Peyer's patch (tissue), 4 donors: Measurements from ENCODE around the gene WFS1. TPM values are rescaled to one million over a fixed set of nuclear protein-coding genes. Genes with fewer than 3 reads are reported as not detected.

Experiments
- DNase-seq, 3 donors: peaks; one replicate each; pipeline ENCODE4 v3.0.0-alpha.2; 2017 to 2019
- H3K27ac ChIP-seq, 4 donors: fragments of 200-600 bp; sonication (generic); one replicate each; pipeline ENCODE4 v1.5.1; 2016 to 2019
- H3K27me3 ChIP-seq, 2 donors: fragments of 200-600 bp; sonication (generic); one replicate each; pipeline ENCODE4 v1.5.1; 2019
- H3K36me3 ChIP-seq, 3 donors: fragments of 200-600 bp; sonication (generic); one replicate each; pipeline ENCODE4 v1.5.1; 2016 to 2019
- H3K4me1 ChIP-seq, 4 donors: fragments of 200-600 bp; sonication (generic); one replicate each; pipeline ENCODE4 v1.5.1; 2016 to 2019
- H3K4me3 ChIP-seq, 4 donors: fragments of 200-600 bp; sonication (generic); 1 replicate in 3 of 4; 2 replicates in 1 of 4; pipeline ENCODE4 v1.5.1; 2016 to 2019; ENCODE audit warnings: mild to moderate bottlenecking in 1 of 4
- H3K9me3 ChIP-seq, 4 donors: fragments of 200-600 bp; sonication (generic); one replicate each; pipeline ENCODE4 v1.5.1; 2016 to 2019; ENCODE audit warnings: mild to moderate bottlenecking in 1 of 4
- POLR2A ChIP-seq, 2 donors: fragments of 450-650 bp; IDR thresholded peaks; one replicate each; pipeline ENCODE4 v1.5.1; 2017; ENCODE audit warnings: antibody characterized with exemption in 2 of 2, mild to moderate bottlenecking in 2 of 2, moderate library complexity in 2 of 2
- total RNA-seq, 4 donors: library from RNA; depleted of rRNA; stranded (reverse); fragments of >200 nt; gene quantifications; one replicate each; pipeline ENCODE4 v1.1.0, GENCODE V29; 2016
- TF ChIP-seq, protein P1 (sequence below), 6 experiments: fragments of 450-650 bp in 4 of 6; fragments of 200-600 bp in 2 of 6; sonication (generic) in 1 of 6; IDR thresholded peaks; one replicate each; pipeline ENCODE4 v1.5.1; 2017 to 2019; ENCODE audit warnings: antibody characterized with exemption in 6 of 6, mild to moderate bottlenecking in 3 of 6, moderate library complexity in 1 of 6

The WFS1 gene
- total RNA-seq, 4 donors from 2014 or later = 10.0 to 39.6 (median 30.0) TPM

DNA sequence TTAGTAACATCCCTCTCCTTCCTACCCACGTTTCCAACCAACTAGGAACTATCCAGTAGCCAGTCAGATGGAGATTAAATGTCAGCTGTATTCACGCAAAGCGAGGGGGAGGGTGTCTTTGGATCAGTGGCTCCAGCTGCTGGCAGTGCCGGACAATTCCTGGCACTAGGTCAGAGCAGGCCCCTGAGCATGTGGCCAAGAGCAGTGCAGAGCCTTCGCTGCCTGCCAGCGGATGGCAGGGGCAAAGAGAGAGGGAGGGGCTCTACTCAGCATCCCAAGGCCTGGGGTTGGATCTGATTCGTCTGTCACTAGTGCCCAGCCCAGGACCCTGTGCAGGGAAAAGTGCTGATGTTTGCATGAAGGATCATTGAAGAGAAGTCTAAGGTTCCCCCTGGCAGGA, 40.6 kb upstream of the WFS1 start:
- DNase-seq = peak in 1 of 3 donors; percentile 24
- H3K4me3 ChIP-seq = no peak overlapping the region
- no peaks in the 10 kb centered on the region for H3K9me3 ChIP-seq
- H3K36me3 ChIP-seq = no peaks in the 10 kb centered on the region
- TF ChIP-seq, protein P1, sequence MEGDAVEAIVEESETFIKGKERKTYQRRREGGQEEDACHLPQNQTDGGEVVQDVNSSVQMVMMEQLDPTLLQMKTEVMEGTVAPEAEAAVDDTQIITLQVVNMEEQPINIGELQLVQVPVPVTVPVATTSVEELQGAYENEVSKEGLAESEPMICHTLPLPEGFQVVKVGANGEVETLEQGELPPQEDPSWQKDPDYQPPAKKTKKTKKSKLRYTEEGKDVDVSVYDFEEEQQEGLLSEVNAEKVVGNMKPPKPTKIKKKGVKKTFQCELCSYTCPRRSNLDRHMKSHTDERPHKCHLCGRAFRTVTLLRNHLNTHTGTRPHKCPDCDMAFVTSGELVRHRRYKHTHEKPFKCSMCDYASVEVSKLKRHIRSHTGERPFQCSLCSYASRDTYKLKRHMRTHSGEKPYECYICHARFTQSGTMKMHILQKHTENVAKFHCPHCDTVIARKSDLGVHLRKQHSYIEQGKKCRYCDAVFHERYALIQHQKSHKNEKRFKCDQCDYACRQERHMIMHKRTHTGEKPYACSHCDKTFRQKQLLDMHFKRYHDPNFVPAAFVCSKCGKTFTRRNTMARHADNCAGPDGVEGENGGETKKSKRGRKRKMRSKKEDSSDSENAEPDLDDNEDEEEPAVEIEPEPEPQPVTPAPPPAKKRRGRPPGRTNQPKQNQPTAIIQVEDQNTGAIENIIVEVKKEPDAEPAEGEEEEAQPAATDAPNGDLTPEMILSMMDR (IDR thresholded peaks at IDR 0.05) = no peak
- no peak for TF ChIP-seq POLR2A (IDR thresholded peaks at IDR 0.05)
- no peaks in the 10 kb centered on the region for H3K4me1 ChIP-seq
- H3K27me3 ChIP-seq = no peaks in the 10 kb centered on the region
- H3K27ac ChIP-seq = no peak overlapping the region

- Histone ChIP-seq H3K4me3 (no peak overlapping the region), H3K4me1 (no peaks in the 10 kb centered on the region), H3K9me3 (no peaks in the 10 kb centered on the region), H3K36me3 (no peaks in the 10 kb centered on the region), H3K27me3 (no peaks in the 10 kb centered on the region), H3K27ac (no peak overlapping the region)
- no peak for TF ChIP-seq POLR2A (IDR thresholded peaks at IDR 0.05)
- TF ChIP-seq, protein P1 (IDR thresholded peaks at IDR 0.05) = no peak
- peak in 1 of 3 donors; percentile 24 for DNase-seq
Observed at GRCh38 chr4:6229671-6230501, 39.8 kb upstream of the WFS1 start.

GRCh38 chr4:6230502-6230785, 39.2 kb upstream of the WFS1 start:
- no peaks in the 10 kb centered on the region for H3K9me3 ChIP-seq
- H3K27me3 ChIP-seq = no peaks in the 10 kb centered on the region
- H3K27ac ChIP-seq = no peak overlapping the region
- H3K4me3 ChIP-seq = no peak overlapping the region
- DNase-seq = peak in 1 of 3 donors; percentile 14
- H3K36me3 ChIP-seq = no peaks in the 10 kb centered on the region
- TF ChIP-seq, protein P1 (IDR thresholded peaks at IDR 0.05) = no peak
- TF ChIP-seq POLR2A (IDR thresholded peaks at IDR 0.05) = no peak
- no peaks in the 10 kb centered on the region for H3K4me1 ChIP-seq

DNA sequence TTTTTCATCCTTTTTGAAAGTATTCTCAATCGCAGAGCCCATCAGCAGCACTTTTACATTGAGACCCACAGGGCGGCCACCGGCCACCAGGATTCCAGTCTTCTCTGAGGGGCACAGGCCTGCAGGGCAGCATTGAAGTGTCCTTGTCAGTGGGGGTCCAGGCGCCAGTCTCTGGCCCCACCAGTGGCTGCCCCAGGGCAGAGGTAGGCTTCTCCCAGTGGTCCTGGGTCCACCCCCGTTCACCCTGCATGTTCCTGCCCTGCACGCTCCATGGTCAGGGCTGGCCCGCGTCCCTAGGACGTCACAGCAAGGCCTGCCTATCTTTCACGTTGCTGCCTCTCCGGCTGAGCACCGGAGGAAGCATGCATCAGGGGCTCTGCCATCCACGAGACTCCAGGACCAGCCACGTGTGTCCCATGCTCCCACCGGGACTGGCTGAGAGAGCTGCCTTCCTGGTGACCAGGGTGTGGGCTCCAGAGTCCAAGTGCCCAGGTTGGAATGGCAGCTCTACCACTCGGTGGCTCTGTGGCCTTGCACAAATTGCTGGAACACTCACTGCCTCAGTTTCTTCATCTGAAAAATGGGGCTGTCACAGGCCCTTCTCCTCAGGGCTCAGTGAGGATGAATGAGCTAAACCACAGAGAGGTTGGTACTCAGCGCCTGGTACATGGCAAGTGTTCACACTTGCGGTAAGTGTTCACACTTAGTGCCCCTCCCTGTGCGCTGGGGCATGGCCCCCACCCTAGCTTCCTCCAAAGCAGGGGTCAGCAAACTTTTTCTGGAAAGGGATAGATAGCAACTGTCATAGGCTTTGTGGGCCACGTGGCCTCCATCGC, 38.6 kb upstream of the WFS1 start:
- no peaks in the 10 kb centered on the region for H3K36me3 ChIP-seq
- TF ChIP-seq POLR2A (IDR thresholded peaks at IDR 0.05) = no peak
- TF ChIP-seq, protein P1 (IDR thresholded peaks at IDR 0.05) = no peak
- no peaks in the 10 kb centered on the region for H3K4me1 ChIP-seq
- no peak overlapping the region for H3K27ac ChIP-seq
- peak in 2 of 3 donors; percentile 33 to 34 for DNase-seq
- H3K4me3 ChIP-seq = no peak overlapping the region
- no peaks in the 10 kb centered on the region for H3K9me3 ChIP-seq
- no peaks in the 10 kb centered on the region for H3K27me3 ChIP-seq

DNA sequence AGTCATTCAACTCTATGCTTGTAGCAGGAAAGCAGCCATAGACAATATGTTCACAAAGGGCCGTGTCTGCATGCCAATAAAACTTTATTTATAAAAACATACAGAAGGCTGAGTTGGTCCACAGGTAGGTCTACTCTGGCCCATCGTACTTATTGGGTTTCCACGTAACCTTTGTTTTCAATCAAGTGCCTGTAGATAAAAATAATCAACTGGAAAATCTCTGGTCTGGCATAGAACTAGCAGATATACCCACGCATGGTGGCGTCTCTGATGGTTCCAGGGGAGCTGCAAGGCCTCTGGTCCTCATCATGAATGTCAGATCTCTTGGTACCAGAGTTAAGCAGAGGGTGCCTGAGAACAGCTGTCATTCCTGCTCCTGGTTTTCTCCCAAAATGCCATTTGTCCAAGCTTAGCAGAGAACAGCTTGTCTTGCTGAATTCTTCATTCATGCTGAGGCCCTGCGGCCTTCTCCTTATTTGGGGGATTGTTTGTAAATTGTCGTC, 37.9 kb upstream of the WFS1 start:
- H3K27ac ChIP-seq = no peak overlapping the region
- no peaks in the 10 kb centered on the region for H3K27me3 ChIP-seq
- TF ChIP-seq, protein P1 (IDR thresholded peaks at IDR 0.05) = no peak
- no peak for TF ChIP-seq POLR2A (IDR thresholded peaks at IDR 0.05)
- no peaks in the 10 kb centered on the region for H3K36me3 ChIP-seq
- no peaks in the 10 kb centered on the region for H3K9me3 ChIP-seq
- no peak overlapping the region for H3K4me3 ChIP-seq
- H3K4me1 ChIP-seq = no peaks in the 10 kb centered on the region
- no peak for DNase-seq
